Loucy (cell line): ENCODE data around the gene BACH2.

ENCODE experiments used
- CTCF ChIP-seq: fragments of 200-600 bp; sonication (generic); conservative IDR thresholded peaks from 2 replicates; pipeline ENCODE4 v1.5.1; 2014; ENCODE audit warnings: mild to moderate bottlenecking, antibody characterized with exemption, low read length
- EZH2phosphoT487 ChIP-seq: fragments of 200-600 bp; IDR thresholded peaks from 2 replicates; pipeline ENCODE4 v1.6.1; 2018; ENCODE audit warnings: antibody characterized with exemption, mild to moderate bottlenecking, moderate library complexity, borderline replicate concordance

- TF ChIP-seq CTCF (no peak), EZH2phosphoT487 (no peak)
These were observed 370.8 kb downstream of the BACH2 start for GRCh38 chr6:89925826-89926225.
